ENCODE data around the gene DGKZ.

DGKZ gene

GRCh38 chr11:46326813-46327416 lies 20.3 kb upstream of the DGKZ start:
- DNase-seq (ENCODE audit: low read depth) = no peak

- DNase-seq (ENCODE audit: low read depth) = no peak
Measured at GRCh38 chr11:46327829-46328228, 19.4 kb upstream of the DGKZ start.

- DNase-seq (ENCODE audit: low read depth) = no peak
Measured at GRCh38 chr11:46330154-46330553, 17.1 kb upstream of the DGKZ start.

GRCh38 chr11:46330563-46331281 lies 16.5 kb upstream of the DGKZ start:
- DNase-seq (ENCODE audit: low read depth) = no peak

GRCh38 chr11:46331282-46331984 lies 15.8 kb upstream of the DGKZ start:
- DNase-seq (ENCODE audit: low read depth) = no peak

- no peak for DNase-seq (ENCODE audit: low read depth)
Measured at GRCh38 chr11:46332093-46332567, 15.1 kb upstream of the DGKZ start.

GRCh38 chr11:46332568-46333393 lies 14.5 kb upstream of the DGKZ start:
- peak; percentile 73 for DNase-seq (ENCODE audit: low read depth)

GRCh38 chr11:46333394-46333947 lies 13.8 kb upstream of the DGKZ start:
- DNase-seq (ENCODE audit: low read depth) = no peak

- DNase-seq (ENCODE audit: low read depth) = no peak
Measured at GRCh38 chr11:46334211-46334610, 13.1 kb upstream of the DGKZ start.

- no peak for DNase-seq (ENCODE audit: low read depth)
Measured at GRCh38 chr11:46335271-46335670, 12.0 kb upstream of the DGKZ start.

GRCh38 chr11:46335890-46336562 lies 11.2 kb upstream of the DGKZ start:
- DNase-seq (ENCODE audit: low read depth) = no peak

GRCh38 chr11:46336563-46337180 lies 10.6 kb upstream of the DGKZ start:
- no peak for DNase-seq (ENCODE audit: low read depth)

GRCh38 chr11:46337626-46338345 lies 9.5 kb upstream of the DGKZ start:
- DNase-seq (ENCODE audit: low read depth) = no peak

- no peak for DNase-seq (ENCODE audit: low read depth)
Measured at GRCh38 chr11:46338636-46338987, 8.7 kb upstream of the DGKZ start.

- no peak for DNase-seq (ENCODE audit: low read depth)
Measured at GRCh38 chr11:46338988-46339666, 8.1 kb upstream of the DGKZ start.

- no peak for DNase-seq (ENCODE audit: low read depth)
Measured at GRCh38 chr11:46339816-46340215, 7.4 kb upstream of the DGKZ start.

- DNase-seq (ENCODE audit: low read depth) = no peak
Measured at GRCh38 chr11:46341454-46341853, 5.8 kb upstream of the DGKZ start.

GRCh38 chr11:46342239-46342638 lies 5.0 kb upstream of the DGKZ start:
- DNase-seq (ENCODE audit: low read depth) = no peak

- no peak for DNase-seq (ENCODE audit: low read depth)
Measured at GRCh38 chr11:46343520-46343919, 3.7 kb upstream of the DGKZ start.

GRCh38 chr11:46345131-46345597 lies 2.1 kb upstream of the DGKZ start:
- no peak for DNase-seq (ENCODE audit: low read depth)
